Tibial nerve (tissue), 4 donors: ENCODE measurements around the gene CMTM6.

Source experiments
- CTCF ChIP-seq, 5 experiments: fragments of 200-600 bp in 3 of 5; fragments of 450-650 bp in 2 of 5; sonication (generic) in 3 of 5; IDR thresholded peaks; one replicate each; pipeline ENCODE4 v1.5.1; 2016 to 2019; ENCODE audit warnings: antibody characterized with exemption in 5 of 5, mild to moderate bottlenecking in 3 of 5, moderate library complexity in 2 of 5
- EP300 ChIP-seq, 2 donors: sonication (generic); formaldehyde crosslinking; IDR thresholded peaks; one replicate each; pipeline ENCODE4 v1.6.1; 2017; ENCODE audit warnings: antibody characterized with exemption in 2 of 2, mild to moderate bottlenecking in 1 of 2
- POLR2A ChIP-seq, 2 donors: fragments of 450-650 bp; IDR thresholded peaks; one replicate each; pipeline ENCODE4 v1.6.1; 2017; ENCODE audit warnings: antibody characterized with exemption in 2 of 2, mild to moderate bottlenecking in 2 of 2, moderate library complexity in 2 of 2

- TF ChIP-seq CTCF (IDR thresholded peaks at IDR 0.05), result no peak
- TF ChIP-seq POLR2A (IDR thresholded peaks at IDR 0.05), result no peak
- TF ChIP-seq EP300 (IDR thresholded peaks at IDR 0.05), result no peak
These were observed 2.4 kb downstream of the CMTM6 start for GRCh38 chr3:32500231-32500630.
